Lung (tissue), 12 donors: ENCODE measurements around the gene WNT9B. TPM values are rescaled to one million over a fixed set of nuclear protein-coding genes. Genes with fewer than 3 reads are reported as not detected.
A peak's percentile ranks its signal among the peaks of the same experiment; 100 is the strongest.

Experiments used
- ATAC-seq: fragments of 200-7000 bp; cut with Tn5 transposase; one replicate; pipeline ENCODE4 v1.9.1; 2020; ENCODE audit warnings: moderate number of reproducible peaks; ENCODE audit not compliant: insufficient read depth, low FRiP score
- DNase-seq, 3 donors: peaks; one replicate each; pipeline ENCODE4 v3.0.0-alpha.2; 2013 to 2017
- H3K27ac ChIP-seq, 2 donors: one replicate each; pipeline ENCODE4 v1.5.1; 2013; ENCODE audit warnings: mild to moderate bottlenecking in 2 of 2, moderate library complexity in 2 of 2, control low read depth in 1 of 2, inconsistent platforms in 1 of 2, low read depth in 1 of 2, low read length in 1 of 2
- H3K27me3 ChIP-seq, 3 donors: one replicate each; pipeline ENCODE4 v1.5.1; 2013; ENCODE audit warnings: low read length in 2 of 3; ENCODE audit not compliant: control insufficient read depth in 3 of 3, insufficient read depth in 3 of 3
- H3K36me3 ChIP-seq, 4 donors: one replicate each; pipeline ENCODE4 v1.5.1; 2013; ENCODE audit warnings: low read length in 4 of 4, mild to moderate bottlenecking in 1 of 4, moderate library complexity in 1 of 4; ENCODE audit not compliant: control insufficient read depth in 4 of 4, insufficient read depth in 4 of 4
- H3K4me1 ChIP-seq, 5 donors: one replicate each; pipeline ENCODE4 v1.5.1; 2013; ENCODE audit warnings: low read length in 5 of 5, mild to moderate bottlenecking in 2 of 5, moderate library complexity in 1 of 5; ENCODE audit not compliant: control insufficient read depth in 5 of 5, insufficient read depth in 5 of 5
- H3K4me3 ChIP-seq: one replicate; pipeline ENCODE4 v1.5.1; 2013; ENCODE audit warnings: mild to moderate bottlenecking, control low read depth, moderate library complexity
- H3K9ac ChIP-seq, 2 donors: one replicate each; pipeline ENCODE4 v1.5.1; 2013; ENCODE audit warnings: low read length in 2 of 2, control low read depth in 1 of 2; ENCODE audit not compliant: insufficient read depth in 1 of 2
- H3K9me3 ChIP-seq, 4 donors: one replicate each; pipeline ENCODE4 v1.5.1; 2013; ENCODE audit warnings: low read length in 3 of 4, mild to moderate bottlenecking in 1 of 4, moderate library complexity in 1 of 4; ENCODE audit not compliant: control insufficient read depth in 4 of 4, insufficient read depth in 3 of 4
- CTCF ChIP-seq: IDR thresholded peaks from 2 replicates; pipeline ENCODE4 v1.5.1; 2012; ENCODE audit warnings: mild to moderate bottlenecking; ENCODE audit errors: control extremely low read depth, extremely low read depth
- WGBS, 2 donors: extraction: QIAGEN DNeasy Blood & Tissue Kit; methylation state at CpG; one replicate each; pipeline ENCODE4 v1.1.7; 2013; 5-methylcytosine and 5-hydroxymethylcytosine counted together
- polyA plus RNA-seq, 2 donors: library from polyadenylated mRNA; stranded (reverse); fragments of 200-250 nt; gene quantifications; one replicate each; pipeline ENCODE4 v1.2.1, GENCODE V29; 2013
- total RNA-seq, 2 donors: library from RNA; depleted of rRNA in 1 of 2; stranded (reverse); fragments of >200 nt in 1 of 2; gene quantifications; one replicate each; pipeline ENCODE4 v1.2.1, GENCODE V29; 2014 to 2021
- donor health status: control.
- donor health status: control.
- donor health status: Bipolar disorder and iron deficiency.
- donor health status: healthy.
- donor health status: DM: yes; HTN: yes; CAD: no.

WNT9B gene
- total and polyA plus RNA-seq, 4 donors = 0.11 to 0.33 (median 0.17) TPM

- H3K36me3 ChIP-seq = no peaks in the 10 kb centered on the region
- no peak overlapping the region for H3K27ac ChIP-seq
- no peak overlapping the region for H3K4me3 ChIP-seq
- TF ChIP-seq CTCF = no peak
- 82 to 92% methylated on average over 7 of the region's 7 CpGs for WGBS, 2 donors
- peaks cover 0 to 6% (median 4%) of the 10 kb centered on the region in 5 donors for H3K4me1 ChIP-seq
- peaks cover 0 to 2% (median 0%) of the 10 kb centered on the region in 4 donors for H3K9me3 ChIP-seq
- ATAC-seq = no peak
- no peak overlapping the region for H3K9ac ChIP-seq
- H3K27me3 ChIP-seq = no peaks in the 10 kb centered on the region
- no peak for DNase-seq
These were observed 27.7 kb downstream of the WNT9B start for GRCh38 chr17:46879101-46879500.

- 80 to 95% methylated on average over 5 of the region's 5 CpGs for WGBS, 2 donors
- Histone ChIP-seq H3K9me3 (peaks cover 0 to 2% (median 0%) of the 10 kb centered on the region in 4 donors), H3K4me1 (peaks cover 0 to 14% (median 5%) of the 10 kb centered on the region in 5 donors), H3K9ac (no peak overlapping the region), H3K4me3 (no peak overlapping the region), H3K27ac (no peak overlapping the region), H3K27me3 (no peaks in the 10 kb centered on the region), H3K36me3 (no peaks in the 10 kb centered on the region)
- ATAC-seq (no peak), DNase-seq (no peak)
- no peak for TF ChIP-seq CTCF
These were observed 29.6 kb downstream of the WNT9B start for GRCh38 chr17:46881015-46881414.

- no peaks in the 10 kb centered on the region for H3K36me3 ChIP-seq
- WGBS, 2 donors = 88 to 89% methylated on average over 8 of the region's 8 CpGs
- H3K9me3 ChIP-seq = no peaks in the 10 kb centered on the region
- peaks cover 0 to 14% (median 5%) of the 10 kb centered on the region in 5 donors for H3K4me1 ChIP-seq
- DNase-seq (no peak), ATAC-seq (no peak)
- no peak overlapping the region for H3K27ac ChIP-seq
- H3K4me3 ChIP-seq = no peak overlapping the region
- no peaks in the 10 kb centered on the region for H3K27me3 ChIP-seq
- no peak for TF ChIP-seq CTCF
- H3K9ac ChIP-seq = no peak overlapping the region
These were observed 31.3 kb downstream of the WNT9B start for GRCh38 chr17:46882666-46883065.

- no peak overlapping the region for H3K4me3 ChIP-seq
- H3K9me3 ChIP-seq = no peaks in the 10 kb centered on the region
- H3K36me3 ChIP-seq = no peaks in the 10 kb centered on the region
- H3K27ac ChIP-seq = no peak overlapping the region
- peak in 1 of 3 donors; percentile 15 for DNase-seq
- no peak for ATAC-seq
- no peak for TF ChIP-seq CTCF
- 58 to 79% methylated on average over 19 of the region's 19 CpGs for WGBS, 2 donors
- H3K9ac ChIP-seq = no peak overlapping the region
- peaks cover 0 to 2% (median 0%) of the 10 kb centered on the region in 3 donors for H3K27me3 ChIP-seq
- H3K4me1 ChIP-seq = peaks cover 0 to 14% (median 2%) of the 10 kb centered on the region in 5 donors
These were observed 32.6 kb downstream of the WNT9B start for GRCh38 chr17:46883871-46884520.
